ENCODE data around the gene TIRAP. TPM values are rescaled to one million over a fixed set of nuclear protein-coding genes. Genes with fewer than 3 reads are reported as not detected.

The TIRAP gene
- total RNA-seq, 1 donor from 2014 or later = 11.7 TPM

DNA sequence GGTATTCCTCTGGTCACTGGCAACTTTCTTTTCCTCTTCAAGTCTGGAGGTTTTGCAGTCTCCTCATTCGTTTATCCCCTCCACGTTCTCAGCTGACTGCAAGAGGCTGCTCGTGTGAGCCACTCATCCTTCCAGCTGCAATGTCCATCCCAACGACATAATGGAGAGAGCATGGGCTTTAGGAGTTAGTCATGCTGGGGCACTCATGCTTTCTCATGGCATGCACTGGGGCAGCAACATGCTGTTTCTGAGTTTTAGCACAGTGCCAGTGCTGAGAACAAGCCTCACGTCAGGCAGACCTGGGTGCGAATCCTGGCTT is 28.1 kb downstream of the TIRAP start:
- no peak overlapping the region for H3K4me3 ChIP-seq (ENCODE audit: low read depth, low read length)
- H3K27me3 ChIP-seq (ENCODE audit: control insufficient read depth, insufficient read depth, low read length) = no peaks in the 10 kb centered on the region
- no peaks in the 10 kb centered on the region for H3K36me3 ChIP-seq (ENCODE audit: control insufficient read depth, insufficient read depth, low read length)
- TF ChIP-seq, protein P1, sequence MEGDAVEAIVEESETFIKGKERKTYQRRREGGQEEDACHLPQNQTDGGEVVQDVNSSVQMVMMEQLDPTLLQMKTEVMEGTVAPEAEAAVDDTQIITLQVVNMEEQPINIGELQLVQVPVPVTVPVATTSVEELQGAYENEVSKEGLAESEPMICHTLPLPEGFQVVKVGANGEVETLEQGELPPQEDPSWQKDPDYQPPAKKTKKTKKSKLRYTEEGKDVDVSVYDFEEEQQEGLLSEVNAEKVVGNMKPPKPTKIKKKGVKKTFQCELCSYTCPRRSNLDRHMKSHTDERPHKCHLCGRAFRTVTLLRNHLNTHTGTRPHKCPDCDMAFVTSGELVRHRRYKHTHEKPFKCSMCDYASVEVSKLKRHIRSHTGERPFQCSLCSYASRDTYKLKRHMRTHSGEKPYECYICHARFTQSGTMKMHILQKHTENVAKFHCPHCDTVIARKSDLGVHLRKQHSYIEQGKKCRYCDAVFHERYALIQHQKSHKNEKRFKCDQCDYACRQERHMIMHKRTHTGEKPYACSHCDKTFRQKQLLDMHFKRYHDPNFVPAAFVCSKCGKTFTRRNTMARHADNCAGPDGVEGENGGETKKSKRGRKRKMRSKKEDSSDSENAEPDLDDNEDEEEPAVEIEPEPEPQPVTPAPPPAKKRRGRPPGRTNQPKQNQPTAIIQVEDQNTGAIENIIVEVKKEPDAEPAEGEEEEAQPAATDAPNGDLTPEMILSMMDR (IDR thresholded peaks at IDR 0.05; ENCODE audit: insufficient read depth, low read length, poor library complexity, severe bottlenecking) = no peak
- no peak for DNase-seq (ENCODE audit: low read depth)

DNA sequence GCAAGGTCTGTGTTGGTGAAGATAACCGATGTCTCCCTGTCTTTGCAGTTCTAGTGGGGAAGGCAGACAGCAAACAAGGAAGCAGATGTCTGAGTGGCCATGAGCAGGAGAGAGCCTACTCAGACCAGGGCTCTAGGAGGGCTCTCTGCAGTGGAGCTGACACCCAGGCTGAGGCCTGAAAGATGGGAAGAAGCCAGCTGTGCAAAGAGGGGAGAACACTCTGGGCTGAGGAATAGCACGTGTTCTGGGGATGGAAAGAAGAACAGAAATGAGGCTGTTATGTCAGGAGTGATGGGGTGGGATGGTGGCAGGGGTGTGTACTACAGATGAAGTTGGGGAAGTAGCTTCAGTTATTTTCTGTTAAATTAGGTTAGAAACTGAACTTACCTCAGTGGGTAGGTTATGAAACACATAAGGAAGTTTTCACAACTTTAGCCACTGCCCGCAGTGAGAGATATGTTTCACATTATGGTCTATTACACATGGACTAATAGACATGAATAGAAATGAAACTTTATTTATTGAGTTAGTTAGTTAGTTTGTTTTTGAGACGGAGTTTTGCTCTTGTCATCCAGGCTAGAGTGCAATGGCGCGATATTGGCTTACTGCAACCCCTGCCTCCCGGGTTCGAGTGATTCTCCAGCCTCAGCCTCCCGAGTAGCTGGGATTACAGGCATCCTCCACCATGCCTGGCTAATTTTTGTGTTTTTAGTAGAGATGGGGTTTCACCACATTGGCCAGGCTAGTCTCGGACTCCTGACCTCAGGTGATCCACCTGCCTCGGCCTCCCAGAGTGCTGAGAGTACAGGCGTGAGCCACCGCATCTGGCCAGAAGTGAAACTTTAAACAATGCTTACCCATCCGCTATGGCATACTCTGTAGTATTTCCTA is 28.8 kb downstream of the TIRAP start:
- H3K4me3 ChIP-seq (ENCODE audit: low read depth, low read length) = no peak overlapping the region
- DNase-seq (ENCODE audit: low read depth) = no peak
- TF ChIP-seq, protein P1 (IDR thresholded peaks at IDR 0.05; ENCODE audit: insufficient read depth, low read length, poor library complexity, severe bottlenecking) = no peak
- H3K36me3 ChIP-seq (ENCODE audit: control insufficient read depth, insufficient read depth, low read length) = no peaks in the 10 kb centered on the region
- no peaks in the 10 kb centered on the region for H3K27me3 ChIP-seq (ENCODE audit: control insufficient read depth, insufficient read depth, low read length)

DNA sequence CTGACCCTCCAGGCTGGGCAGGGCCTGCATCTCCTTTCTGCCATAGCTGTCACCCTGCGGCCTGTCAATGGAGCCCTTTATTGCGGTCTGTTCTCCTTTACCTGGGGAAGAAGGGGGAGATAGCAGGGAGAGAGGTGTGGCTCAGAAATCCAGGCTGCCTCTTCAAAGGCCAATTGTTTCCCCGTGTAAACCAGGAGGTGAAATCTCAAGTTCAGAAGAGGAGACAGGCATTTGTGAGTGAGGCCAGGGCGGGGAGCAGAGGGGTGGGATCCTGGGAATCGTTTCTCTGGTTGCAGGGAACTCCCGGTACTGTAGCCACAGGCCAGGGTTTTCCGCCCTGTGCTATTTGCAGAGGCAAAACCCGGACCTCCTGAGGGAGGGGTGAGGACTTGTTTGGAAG is 30.1 kb downstream of the TIRAP start:
- H3K27me3 ChIP-seq (ENCODE audit: control insufficient read depth, insufficient read depth, low read length) = no peaks in the 10 kb centered on the region
- no peak for DNase-seq (ENCODE audit: low read depth)
- no peaks in the 10 kb centered on the region for H3K36me3 ChIP-seq (ENCODE audit: control insufficient read depth, insufficient read depth, low read length)
- TF ChIP-seq, protein P1 (IDR thresholded peaks at IDR 0.05; ENCODE audit: insufficient read depth, low read length, poor library complexity, severe bottlenecking) = no peak
- H3K4me3 ChIP-seq (ENCODE audit: low read depth, low read length) = no peak overlapping the region

DNA sequence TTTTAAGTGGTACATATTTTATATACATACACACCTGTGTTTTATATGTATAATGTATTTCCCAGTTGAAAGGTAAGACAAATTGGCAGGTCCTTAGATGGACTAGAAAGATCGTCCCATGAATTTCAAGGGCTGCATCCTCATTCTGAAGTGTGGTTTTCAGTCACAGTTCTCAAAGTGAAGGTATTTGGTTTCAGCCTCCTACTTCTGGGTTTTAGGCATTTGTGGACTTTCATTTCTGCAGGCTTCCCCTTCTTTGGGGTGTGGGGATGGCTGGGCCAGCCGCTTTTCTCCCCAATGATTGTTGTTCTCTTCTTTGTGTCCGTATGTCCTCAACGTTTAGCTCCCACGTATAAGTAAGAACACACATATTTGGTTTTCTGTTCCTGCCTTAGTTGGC is 30.9 kb downstream of the TIRAP start:
- H3K27me3 ChIP-seq (ENCODE audit: control insufficient read depth, insufficient read depth, low read length) = no peaks in the 10 kb centered on the region
- no peak for DNase-seq (ENCODE audit: low read depth)
- TF ChIP-seq, protein P1 (IDR thresholded peaks at IDR 0.05; ENCODE audit: insufficient read depth, low read length, poor library complexity, severe bottlenecking) = no peak
- H3K4me3 ChIP-seq (ENCODE audit: low read depth, low read length) = no peak overlapping the region
- no peaks in the 10 kb centered on the region for H3K36me3 ChIP-seq (ENCODE audit: control insufficient read depth, insufficient read depth, low read length)

DNA sequence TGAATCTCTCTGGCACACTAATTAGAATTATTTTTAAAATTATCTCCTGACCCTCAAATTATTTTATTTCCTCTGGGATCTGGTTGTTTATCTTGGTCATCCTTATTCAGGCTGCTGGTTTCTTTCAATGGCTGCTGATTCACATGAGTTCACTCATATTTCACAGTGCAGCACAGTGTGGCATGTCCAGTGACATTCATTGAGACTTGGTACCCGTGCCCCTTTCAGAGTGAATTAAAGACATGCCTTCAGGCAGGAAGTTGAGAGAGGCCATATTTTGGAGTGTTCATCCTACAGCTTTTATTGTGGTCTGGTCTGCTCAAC is 34.5 kb downstream of the TIRAP start:
- TF ChIP-seq, protein P1 (IDR thresholded peaks at IDR 0.05; ENCODE audit: insufficient read depth, low read length, poor library complexity, severe bottlenecking) = no peak
- Histone ChIP-seq H3K36me3 (ENCODE audit: control insufficient read depth, insufficient read depth, low read length) (no peaks in the 10 kb centered on the region), H3K4me3 (ENCODE audit: low read depth, low read length) (no peak overlapping the region), H3K27me3 (ENCODE audit: control insufficient read depth, insufficient read depth, low read length) (no peaks in the 10 kb centered on the region)
- DNase-seq (ENCODE audit: low read depth) = no peak

Data from kidney epithelial cell (primary cell).